Mucosa of gallbladder (tissue), 1 donor: ENCODE measurements around the gene HRH3. TPM values are rescaled to one million over a fixed set of nuclear protein-coding genes. Genes with fewer than 3 reads are reported as not detected.

Experiments used
- DNase-seq: peaks from one replicate; pipeline ENCODE4 v3.0.0-alpha.2; 2020; ENCODE audit warnings: low spot score
- total RNA-seq: library from RNA; stranded (reverse); gene quantifications from one replicate; pipeline ENCODE4 v1.2.1, GENCODE V29; 2021
- donor health status: DM: no; HTN: no; CAD: no.

HRH3 gene
- total RNA-seq, 1 donor from 2014 or later, result not detected

GRCh38 chr20:62174870-62175624 lies 45.0 kb downstream of the HRH3 start:
- DNase-seq, result no peak

DNA sequence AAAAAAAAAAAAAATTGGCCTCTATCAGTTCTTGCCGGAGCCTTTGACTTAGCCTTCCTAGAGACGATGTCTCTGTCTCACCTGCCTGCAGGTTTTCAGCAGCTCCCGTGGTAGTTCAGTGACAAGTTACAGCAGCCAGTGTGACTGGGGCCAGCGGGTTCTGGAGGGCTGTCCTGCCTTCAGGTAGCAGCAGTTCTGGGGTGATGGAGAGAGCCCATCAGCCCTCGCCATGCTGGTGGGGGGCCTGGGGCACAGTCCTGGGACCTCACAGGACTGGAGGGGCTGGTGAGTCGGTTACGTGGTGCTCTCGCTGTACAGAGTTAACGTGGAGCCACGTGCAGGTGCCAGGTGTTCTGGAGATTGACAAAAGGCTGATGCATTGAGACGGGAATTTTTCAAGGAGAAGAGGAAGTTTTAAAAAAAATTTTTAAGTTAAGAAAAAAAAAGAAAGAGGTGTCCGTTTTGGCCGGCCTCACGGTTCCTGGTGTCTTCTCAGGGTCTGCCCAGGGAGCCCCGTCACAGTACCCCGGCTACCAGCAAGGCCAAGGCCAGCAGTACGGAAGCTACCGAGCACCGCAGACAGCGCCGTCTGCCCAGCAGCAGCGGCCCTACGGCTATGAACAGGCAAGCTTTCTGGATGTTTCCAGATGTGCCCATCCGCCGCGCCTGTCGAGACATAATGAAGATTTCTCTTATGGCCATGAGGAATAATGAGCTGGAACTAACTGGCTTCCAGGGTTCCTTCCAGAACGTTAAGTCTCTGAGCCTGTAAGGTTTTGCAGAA lies 45.9 kb downstream of the HRH3 start:
- no peak for DNase-seq

DNA sequence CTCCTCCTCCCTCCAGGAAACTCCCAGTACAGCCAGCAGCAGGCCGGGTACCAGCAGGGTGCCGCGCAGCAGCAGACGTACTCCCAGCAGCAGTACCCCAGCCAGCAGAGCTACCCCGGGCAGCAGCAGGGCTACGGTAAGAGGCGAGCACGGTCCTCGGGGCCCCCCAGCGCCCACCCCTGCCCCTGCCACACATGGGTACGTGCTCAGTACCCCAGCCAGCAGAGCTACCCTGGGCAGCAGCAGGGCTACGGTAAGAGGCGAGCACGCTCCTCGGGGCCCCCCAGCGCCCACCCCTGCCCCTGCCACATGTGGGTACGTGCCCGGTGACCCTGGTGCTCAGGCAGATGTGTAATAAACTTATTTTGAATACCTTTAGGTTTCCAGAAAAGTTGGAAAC lies 47.4 kb downstream of the HRH3 start:
- DNase-seq, result no peak

DNA sequence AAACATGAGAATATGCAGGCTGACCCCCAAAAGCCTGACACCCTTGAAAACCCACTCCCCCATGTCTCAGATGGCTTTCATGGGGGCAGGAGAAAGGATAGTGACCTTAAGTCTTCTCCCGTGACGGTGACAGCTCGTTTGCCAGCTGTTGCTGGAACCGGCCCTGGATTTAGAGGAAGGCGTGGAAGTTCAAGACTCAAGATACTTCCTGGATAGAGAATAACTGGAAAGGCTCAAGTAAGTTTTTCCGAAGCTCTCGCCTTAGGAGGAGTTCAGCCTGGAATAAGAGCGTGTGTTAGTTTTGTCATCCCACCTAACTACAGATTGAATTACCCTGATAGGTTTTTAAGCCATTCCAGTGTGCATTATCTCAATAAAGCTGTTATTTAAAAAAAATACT lies 48.8 kb downstream of the HRH3 start:
- DNase-seq, result no peak

DNA sequence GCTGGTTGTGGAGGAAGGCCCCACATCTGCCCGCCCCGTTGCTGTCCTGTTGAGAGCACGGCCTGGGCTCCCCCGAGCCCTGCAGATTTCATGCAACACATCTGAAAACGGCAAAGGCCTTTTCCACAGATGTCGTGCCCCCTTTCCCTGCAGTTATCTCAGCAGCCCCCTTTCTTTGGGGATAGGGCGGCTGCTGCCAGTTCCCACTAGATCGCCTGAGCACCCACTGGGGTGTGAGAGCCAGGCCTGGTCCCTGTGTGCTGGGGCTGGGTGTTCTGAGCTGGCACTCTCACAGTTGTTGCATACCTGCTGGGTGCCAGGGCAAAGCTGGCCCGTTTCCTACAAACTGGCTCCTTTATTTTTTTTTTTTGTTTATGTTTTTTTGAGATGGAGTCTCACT lies 49.5 kb downstream of the HRH3 start:
- DNase-seq, result no peak

- no peak for DNase-seq
These were observed 51.1 kb downstream of the HRH3 start for GRCh38 chr20:62168890-62169435.

DNA sequence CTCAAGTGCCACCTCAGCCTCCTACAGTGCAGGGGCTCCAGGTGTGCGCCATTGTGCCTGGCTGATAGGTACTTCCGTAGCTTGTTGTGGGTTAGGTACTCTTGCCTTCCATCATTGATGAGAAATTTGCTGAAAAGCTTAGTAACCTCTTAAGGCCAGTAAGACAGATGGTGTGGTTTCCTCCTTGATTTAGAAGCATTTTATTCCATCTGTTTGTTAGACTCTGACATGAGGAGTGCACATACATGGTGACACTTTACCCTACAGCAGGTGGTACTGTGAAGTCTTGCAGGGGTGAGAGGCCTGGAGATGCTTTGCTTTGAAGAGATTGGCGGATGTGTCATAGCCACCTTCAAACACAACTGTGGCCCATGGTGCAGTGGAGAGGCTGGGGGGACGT lies 52.0 kb downstream of the HRH3 start:
- DNase-seq, result no peak

DNA sequence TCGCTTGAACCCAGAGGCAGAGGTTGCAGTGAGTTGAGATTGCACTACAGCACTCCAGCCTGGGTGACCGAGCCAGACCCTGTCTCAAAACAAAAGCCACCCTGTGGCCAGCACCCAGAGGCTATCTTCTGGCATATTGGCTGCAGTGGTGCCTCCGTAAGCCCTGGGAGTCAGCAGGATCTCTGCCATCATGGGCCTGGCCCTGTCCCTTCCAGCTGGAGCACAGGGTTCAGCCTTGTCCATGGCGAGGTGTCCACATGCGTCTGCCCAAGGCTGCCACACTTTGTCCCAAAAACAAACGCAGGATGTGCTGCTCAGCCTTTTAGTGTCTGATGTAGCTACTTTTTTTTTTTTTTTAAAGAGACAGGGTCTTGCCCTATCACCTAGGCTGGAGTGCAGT lies 52.6 kb downstream of the HRH3 start:
- no peak for DNase-seq

DNA sequence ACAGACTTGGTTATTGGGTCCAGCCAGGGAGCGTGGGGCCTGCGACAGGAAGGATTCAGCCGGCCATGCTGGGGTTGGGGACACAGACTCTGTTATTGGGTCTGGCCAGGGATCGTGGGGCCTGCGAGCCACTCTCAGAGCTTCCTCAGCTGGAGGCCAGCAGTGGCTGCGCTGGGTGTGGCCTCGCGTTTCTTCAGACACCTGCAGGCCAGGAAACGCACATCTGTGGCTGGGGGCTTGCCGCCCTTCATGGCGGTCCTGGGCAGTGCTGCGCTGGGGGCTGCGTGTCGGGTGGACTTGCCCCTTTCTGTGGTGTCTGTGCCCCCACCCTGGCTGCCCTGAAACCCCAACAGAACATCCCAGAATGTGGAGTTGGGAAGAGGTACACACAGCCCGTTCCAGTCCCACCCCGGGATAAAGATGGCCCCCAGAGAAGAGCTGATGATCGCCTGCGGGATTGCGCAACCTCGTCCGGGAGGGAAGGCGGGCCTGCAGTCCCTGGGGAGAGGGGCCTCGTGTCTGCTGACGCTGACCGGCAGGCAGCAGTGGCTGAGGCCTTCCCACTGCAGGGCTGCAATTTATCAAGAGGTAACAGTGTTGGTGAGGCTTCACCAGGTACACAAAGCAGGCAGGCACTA lies 54.2 kb downstream of the HRH3 start:
- DNase-seq, result no peak

Other genes starting within 250 kb of the HRH3 start
- gene TAF4, start 154.4 kb downstream of the HRH3 start, total RNA-seq, result 26.0 TPM
- 48.3 TPM for gene LSM14B, start 97.8 kb downstream of the HRH3 start, total RNA-seq
- 189 TPM for gene PSMA7, start 76.9 kb downstream of the HRH3 start, total RNA-seq
- gene SS18L1, start 76.5 kb downstream of the HRH3 start, total RNA-seq, result 14.2 TPM
- gene MTG2, start 37.2 kb downstream of the HRH3 start, total RNA-seq, result 38.0 TPM
- gene OSBPL2, start 18.2 kb upstream of the HRH3 start, total RNA-seq, result 85.3 TPM
- 78.8 TPM for gene ADRM1, start 82.7 kb upstream of the HRH3 start, total RNA-seq
- gene LAMA5, start 147.0 kb upstream of the HRH3 start, total RNA-seq, result 298 TPM
- 968 TPM for gene RPS21, start 166.8 kb upstream of the HRH3 start, total RNA-seq
- gene CABLES2, start 187.0 kb upstream of the HRH3 start, total RNA-seq, result 5.2 TPM
- gene RBBP8NL, start 207.3 kb upstream of the HRH3 start, total RNA-seq, result 6.2 TPM